Measurements from ENCODE around the gene C19orf53.

GRCh38 chr19:13751436-13751835, 22.8 kb upstream of the C19orf53 start:
- no peak for TF ChIP-seq EZH2 (IDR thresholded peaks at IDR 0.05)
- no peak for TF ChIP-seq POLR2AphosphoS5 (IDR thresholded peaks at IDR 0.05; ENCODE audit: borderline replicate concordance, low read depth, low read length)

Data from SK-N-MC (cell line).